Calu3 (cell line): ENCODE data around the gene ZSCAN20. TPM values are rescaled to one million over a fixed set of nuclear protein-coding genes. Genes with fewer than 3 reads are reported as not detected.

Experiments used
- BruUV-seq: library from RNA; stranded (reverse); fragments of 400-500 nt; replicated peaks from 2 replicates; lab custom pipeline; 2021; lab: Mats Ljungman, UMichigan
- CTCF ChIA-PET: fragments of 300-600 bp; sonication (Branson Sonifier 250); formaldehyde crosslinking; loops from one replicate; lab custom pipeline; 2022; ENCODE audit warnings: antibody characterized with exemption; lab: Charles Lee
- DNase-seq: peaks from one replicate; pipeline ENCODE4 v3.0.0; 2022
- H3K27ac Mint-ChIP-seq: one replicate; pipeline ENCODE4 v1.8.0; 2022; ENCODE audit warnings: mixed read lengths; ENCODE audit not compliant: unreplicated experiment
- H3K27me3 Mint-ChIP-seq: one replicate; pipeline ENCODE4 v1.8.0; 2022; ENCODE audit warnings: mixed read lengths; ENCODE audit not compliant: unreplicated experiment
- H3K36me3 Mint-ChIP-seq: one replicate; pipeline ENCODE4 v1.8.0; 2022; ENCODE audit warnings: mild to moderate bottlenecking, moderate library complexity, mixed read lengths; ENCODE audit not compliant: insufficient read depth, unreplicated experiment
- H3K4me1 Mint-ChIP-seq: one replicate; pipeline ENCODE4 v1.8.0; 2022; ENCODE audit warnings: mild to moderate bottlenecking, low read depth, mixed read lengths; ENCODE audit not compliant: unreplicated experiment
- H3K4me3 Mint-ChIP-seq: one replicate; pipeline ENCODE4 v1.8.0; 2022; ENCODE audit warnings: mild to moderate bottlenecking, low read depth, moderate library complexity, mixed read lengths; ENCODE audit not compliant: unreplicated experiment
- H3K9me3 Mint-ChIP-seq: one replicate; pipeline ENCODE4 v1.8.0; 2022; ENCODE audit warnings: low read depth, mixed read lengths; ENCODE audit not compliant: unreplicated experiment
- CTCF ChIP-seq: fragments of 200-600 bp; IDR thresholded peaks from one replicate; pipeline ENCODE4 v1.8.0; 2022; ENCODE audit warnings: antibody characterized with exemption; ENCODE audit not compliant: unreplicated experiment
- intact Hi-C: fragments of 100-400 bp; cut with micrococcal nuclease; formaldehyde crosslinking; loops from one replicate; pipeline ENCODE4 v1.10.0; 2022; ENCODE audit not compliant: unreplicated experiment
- total RNA-seq: library from RNA; stranded (reverse); gene quantifications from 2 replicates; pipeline ENCODE4 v1.2.3, GENCODE V29; 2022

The ZSCAN20 gene
- total RNA-seq, 1 experiment from 2014 or later = 8.2 TPM

GRCh38 chr1:33426916-33427315 lies 45.5 kb upstream of the ZSCAN20 start:
- no peak for TF ChIP-seq CTCF
- no peak for DNase-seq
- H3K4me3 Mint-ChIP-seq = no peak overlapping the region
- intact Hi-C loops = no loop called here
- peaks cover 4% of the 10 kb centered on the region for H3K36me3 Mint-ChIP-seq
- no peaks in the 10 kb centered on the region for H3K4me1 Mint-ChIP-seq
- no peaks in the 10 kb centered on the region for H3K9me3 Mint-ChIP-seq
- H3K27me3 Mint-ChIP-seq = no peaks in the 10 kb centered on the region
- H3K27ac Mint-ChIP-seq = no peak overlapping the region
- no TSS peak for BruUV-seq
- CTCF ChIA-PET = no interaction called here

GRCh38 chr1:33428661-33429060 lies 43.8 kb upstream of the ZSCAN20 start:
- intact Hi-C loops = no loop called here
- no peak overlapping the region for H3K27ac Mint-ChIP-seq
- H3K4me3 Mint-ChIP-seq = no peak overlapping the region
- peaks cover 3% of the 10 kb centered on the region for H3K4me1 Mint-ChIP-seq
- H3K36me3 Mint-ChIP-seq = peaks cover 4% of the 10 kb centered on the region
- CTCF ChIA-PET = no interaction called here
- no peak for DNase-seq
- no peaks in the 10 kb centered on the region for H3K9me3 Mint-ChIP-seq
- no TSS peak for BruUV-seq
- no peak for TF ChIP-seq CTCF
- no peaks in the 10 kb centered on the region for H3K27me3 Mint-ChIP-seq

- peaks cover 4% of the 10 kb centered on the region for H3K36me3 Mint-ChIP-seq
- DNase-seq = no peak
- intact Hi-C loops = no loop called here
- H3K9me3 Mint-ChIP-seq = no peaks in the 10 kb centered on the region
- peaks cover 10% of the 10 kb centered on the region for H3K4me1 Mint-ChIP-seq
- no peaks in the 10 kb centered on the region for H3K27me3 Mint-ChIP-seq
- CTCF ChIA-PET = interaction anchor here (0.6 to 0.7 kb wide), 2 partner anchors 9 to 904 kb away, joined by 7 to 9 read pairs; no protein-coding TSS in a partner anchor
- H3K4me3 Mint-ChIP-seq = no peak overlapping the region
- TSS peak; percentile 53 for BruUV-seq
- TF ChIP-seq CTCF = no peak
- H3K27ac Mint-ChIP-seq = no peak overlapping the region
Measured at GRCh38 chr1:33429332-33429731, 43.1 kb upstream of the ZSCAN20 start.

- Mint-ChIP-seq H3K4me3 (no peak overlapping the region), H3K36me3 (peaks cover 4% of the 10 kb centered on the region), H3K9me3 (no peaks in the 10 kb centered on the region), H3K27ac (no peak overlapping the region), H3K4me1 (peaks cover 10% of the 10 kb centered on the region), H3K27me3 (no peaks in the 10 kb centered on the region)
- TF ChIP-seq CTCF = peak; percentile 67
- intact Hi-C loops = no loop called here
- CTCF ChIA-PET = interaction anchor here (0.6 to 0.7 kb wide), 2 partner anchors 10 to 905 kb away, joined by 7 to 9 read pairs; no protein-coding TSS in a partner anchor
- no TSS peak for BruUV-seq
- peak; percentile 73 for DNase-seq
Measured at GRCh38 chr1:33429856-33430691, 42.4 kb upstream of the ZSCAN20 start.
